8988T (cell line): ENCODE data around the gene NAA60.
"Not testable (repeated sequence)": the region's sequence is repeated elsewhere in the genome, so short reads cannot be mapped to it uniquely, and the experiment has no call there.

Experiments
- DNase-seq: peaks from one replicate; pipeline ENCODE4 v3.0.0; 2011

Gene NAA60

DNA sequence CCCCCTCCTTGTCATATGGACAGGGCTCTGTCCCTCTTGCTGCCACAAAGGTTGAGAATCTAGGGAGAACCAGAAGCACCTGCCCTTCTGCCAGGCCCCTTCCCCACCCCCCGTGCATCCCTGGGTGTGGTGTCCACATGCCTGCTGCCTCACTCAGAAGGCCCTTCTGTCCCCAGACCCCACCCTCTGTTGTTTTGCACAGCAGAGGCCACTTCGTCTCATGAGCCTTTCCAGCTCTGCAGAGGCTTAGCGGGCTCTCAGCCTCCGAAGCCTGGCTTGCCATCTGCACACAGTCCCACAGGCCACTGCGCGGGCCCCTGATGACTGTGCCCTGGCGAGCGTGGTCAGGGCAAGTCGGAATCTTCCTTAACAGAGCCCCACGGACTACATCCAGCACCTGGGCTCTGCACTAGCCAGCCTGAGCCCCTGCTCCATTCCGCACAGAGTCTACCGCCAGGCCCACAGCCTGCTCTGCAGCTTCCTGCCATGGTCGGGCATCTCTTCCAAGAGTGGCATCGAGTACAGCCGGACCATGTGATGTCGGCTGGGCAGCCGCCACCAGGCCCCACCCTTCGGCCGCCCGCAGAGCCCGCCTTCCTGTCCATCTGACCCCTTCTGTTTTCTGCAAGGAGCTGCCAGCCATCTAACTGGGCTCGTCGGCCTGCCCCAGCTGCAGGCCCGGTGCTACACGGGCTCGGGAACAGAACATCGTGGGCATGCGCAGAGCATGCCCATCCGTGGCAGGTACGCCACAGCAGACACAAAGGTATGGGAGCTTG, 41.0 kb downstream of the NAA60 start:
- DNase-seq, result no peak

DNA sequence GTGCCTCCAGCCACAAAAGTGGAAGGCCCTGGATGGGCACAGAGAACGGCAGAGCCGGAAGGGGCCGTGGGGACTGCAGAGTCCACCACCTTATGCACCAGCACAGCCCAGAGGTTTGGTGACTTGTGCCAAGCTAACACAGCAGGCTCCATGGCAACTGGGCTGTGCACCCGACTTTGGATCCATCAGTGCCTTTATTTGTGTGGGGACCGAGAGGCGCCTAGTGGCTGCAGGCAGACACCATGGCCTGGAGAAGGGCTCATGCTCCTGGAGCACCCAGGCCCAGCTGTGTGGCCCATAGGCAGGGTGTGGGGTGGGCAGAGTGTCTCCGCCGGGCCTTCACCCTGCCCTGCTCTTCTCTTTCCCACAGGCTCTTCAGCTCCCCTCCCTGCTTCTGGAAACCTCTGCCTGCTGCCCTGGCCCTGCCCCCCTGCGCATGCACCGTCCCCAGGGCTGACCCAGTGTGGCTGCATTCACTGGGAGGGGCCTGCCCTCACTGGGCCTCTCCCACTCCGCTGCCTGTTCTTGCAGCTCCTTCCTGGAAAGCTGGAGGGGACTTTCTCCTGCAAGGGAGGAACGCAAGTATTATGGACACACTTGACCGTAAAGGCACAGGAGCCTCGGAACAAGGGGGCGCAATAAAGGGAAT, 41.7 kb downstream of the NAA60 start:
- no peak for DNase-seq

DNA sequence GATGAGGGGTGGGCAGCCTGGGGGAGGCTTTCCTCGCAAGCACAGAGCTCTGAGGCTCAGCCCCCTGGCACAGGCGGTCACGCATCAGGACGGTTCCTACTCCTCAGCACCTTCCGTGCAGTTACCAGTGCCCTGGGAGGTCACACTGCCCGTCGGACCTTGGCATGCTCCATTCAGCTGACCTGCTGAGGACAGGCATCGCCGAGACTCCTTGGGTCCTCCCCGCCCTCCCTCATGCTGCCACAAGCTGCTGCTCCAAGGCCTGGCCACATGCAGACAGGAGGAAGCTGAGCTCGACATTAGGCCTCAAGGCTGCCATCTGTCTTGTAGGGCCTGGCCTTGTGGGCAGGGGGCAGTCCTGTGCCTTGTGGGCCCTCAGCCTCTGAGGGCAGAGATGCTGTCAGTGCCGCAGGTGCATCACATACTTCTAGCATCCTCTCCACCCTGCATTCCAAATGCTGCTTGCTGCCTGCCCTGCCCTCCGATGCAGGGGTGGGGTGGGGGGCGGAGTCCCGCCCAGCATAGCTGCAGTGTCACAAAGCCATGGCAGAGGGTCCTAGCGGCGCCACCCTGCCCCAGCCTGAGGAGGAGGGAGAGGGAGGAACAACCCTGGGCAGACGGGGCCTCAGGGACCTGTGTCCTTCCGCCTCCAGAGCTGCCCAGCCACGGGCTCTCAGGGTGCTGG, 42.5 kb downstream of the NAA60 start:
- DNase-seq, result no peak

DNA sequence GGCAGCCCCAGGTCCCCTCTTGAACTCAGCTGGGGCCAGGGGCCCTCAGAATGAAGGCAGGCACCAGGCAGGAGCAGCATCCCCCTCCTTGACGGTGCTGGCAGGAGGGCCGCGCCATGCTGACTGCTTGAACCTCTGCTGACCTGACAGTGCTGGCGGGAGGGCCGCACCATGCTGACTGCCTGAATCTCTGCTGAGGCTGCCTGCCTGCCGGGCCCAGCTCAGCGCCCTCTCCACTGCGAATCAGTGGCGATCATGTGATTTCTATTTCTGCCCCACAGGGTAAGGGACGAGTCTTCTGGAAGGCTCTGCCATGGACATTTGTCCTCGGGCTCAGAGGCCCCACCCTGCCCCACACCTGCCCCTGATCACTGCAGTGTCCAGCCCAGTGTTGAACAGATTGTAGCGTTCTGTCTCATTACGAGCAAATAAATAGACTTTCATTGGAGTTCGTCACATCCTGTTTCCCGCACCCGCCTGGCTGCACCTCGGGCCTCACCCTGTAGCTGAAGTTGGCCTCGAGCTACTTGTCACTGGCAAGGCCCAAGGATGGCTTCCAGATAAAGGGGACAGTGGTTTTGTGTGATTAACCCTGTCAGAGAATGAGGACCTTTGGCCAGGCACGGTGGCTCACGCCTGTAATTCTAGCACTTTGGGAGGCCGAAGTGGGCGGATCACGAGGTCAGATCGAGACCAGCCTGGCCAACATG, 43.2 kb downstream of the NAA60 start:
- no peak for DNase-seq

DNA sequence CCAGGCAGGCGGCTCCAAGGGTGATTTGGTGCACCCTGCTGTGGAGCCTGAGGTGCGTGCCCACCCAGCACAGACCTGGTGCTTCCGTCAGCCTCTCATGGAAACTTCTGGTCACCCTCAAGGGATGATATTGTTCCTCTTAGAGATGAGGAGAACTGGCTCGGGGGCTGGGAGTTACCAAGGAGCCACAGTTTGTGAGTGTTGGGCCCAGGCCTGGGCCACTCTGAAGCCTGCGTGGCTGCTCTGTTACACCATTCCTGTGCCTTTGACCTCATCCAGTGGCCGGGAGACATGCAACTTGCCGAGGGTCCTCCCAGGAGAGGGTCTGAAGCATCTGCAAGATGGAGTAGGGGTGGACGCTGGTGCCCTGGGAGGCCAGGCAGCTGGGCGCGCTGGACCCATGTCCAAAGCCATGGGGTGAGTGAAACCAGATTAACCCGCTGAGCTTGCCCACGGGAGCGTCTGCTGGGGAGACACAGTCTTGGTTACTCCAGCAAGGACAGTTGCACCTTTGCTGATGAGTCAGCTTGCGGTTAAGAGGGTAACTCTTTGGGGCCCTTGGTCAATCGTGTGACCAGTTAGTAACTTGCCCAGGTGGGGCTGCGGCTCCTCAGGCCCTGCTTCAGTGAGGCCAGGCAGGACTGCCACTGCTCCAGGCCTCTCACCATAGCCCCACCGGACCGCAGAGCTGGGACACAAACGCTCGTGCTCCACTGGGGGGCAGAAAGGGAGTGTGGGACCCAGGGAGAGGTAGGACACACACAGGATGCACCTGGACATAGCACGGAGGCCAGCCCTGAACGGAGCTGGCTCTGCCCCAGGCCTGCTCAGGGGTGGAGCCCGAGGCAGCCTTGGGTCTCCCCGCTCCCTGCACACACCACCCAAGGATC, 44.3 kb downstream of the NAA60 start:
- DNase-seq, result no peak

DNA sequence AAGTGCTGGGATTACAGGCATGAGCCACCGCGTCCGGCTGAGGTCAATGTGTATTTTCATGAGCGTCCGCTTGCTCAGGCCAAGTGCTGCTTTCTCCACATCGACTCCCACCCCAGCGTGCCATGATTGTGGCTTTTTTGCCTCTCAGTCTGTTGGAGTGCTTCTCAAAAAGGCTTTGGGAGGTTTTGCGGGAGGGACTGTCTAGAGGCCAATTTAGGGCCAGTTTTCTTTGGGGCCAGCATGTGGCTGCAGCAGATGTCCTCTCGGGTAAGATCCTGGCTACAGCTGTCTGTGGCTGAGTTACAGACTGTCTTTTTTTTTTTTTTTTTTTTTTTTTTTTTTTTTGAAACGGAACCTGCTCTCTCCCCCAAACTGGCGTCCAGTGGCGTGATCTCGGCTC, 45.3 kb downstream of the NAA60 start:
- no peak for DNase-seq

DNA sequence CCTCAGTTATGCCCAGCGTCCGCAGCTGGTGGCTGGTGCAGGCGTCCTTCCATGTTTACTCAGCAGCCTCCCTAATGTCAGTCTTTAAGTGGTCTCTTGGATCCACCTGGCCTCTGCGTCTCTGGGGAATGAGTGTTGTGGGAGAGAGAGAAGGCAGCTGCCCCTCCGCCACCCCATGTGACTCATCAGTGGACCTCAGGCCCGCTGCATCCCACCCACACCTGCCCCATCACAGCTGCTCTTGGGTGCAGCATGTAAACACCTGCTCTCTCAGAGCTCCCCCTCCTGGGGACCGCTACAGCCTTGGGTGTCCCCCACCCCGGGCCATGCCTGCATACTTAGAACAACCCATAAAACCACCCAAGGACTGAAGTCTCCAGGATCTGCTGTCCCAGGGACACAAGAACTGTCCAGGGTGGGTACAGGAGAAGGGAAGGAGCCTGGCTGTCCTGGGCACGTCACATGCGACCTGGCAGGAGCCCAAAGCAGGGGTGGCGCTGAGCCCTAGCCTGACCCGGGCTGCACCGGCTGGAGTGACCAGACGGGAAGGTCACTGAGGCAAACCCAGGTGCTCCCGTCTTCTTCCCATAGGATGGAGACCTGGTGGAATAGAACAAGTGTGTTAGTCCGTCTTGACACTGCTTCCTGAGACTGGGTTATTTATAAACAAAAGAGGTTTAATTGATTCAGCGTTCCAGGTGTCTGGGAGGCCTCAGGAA, 47.6 kb downstream of the NAA60 start:
- DNase-seq, result no peak

DNA sequence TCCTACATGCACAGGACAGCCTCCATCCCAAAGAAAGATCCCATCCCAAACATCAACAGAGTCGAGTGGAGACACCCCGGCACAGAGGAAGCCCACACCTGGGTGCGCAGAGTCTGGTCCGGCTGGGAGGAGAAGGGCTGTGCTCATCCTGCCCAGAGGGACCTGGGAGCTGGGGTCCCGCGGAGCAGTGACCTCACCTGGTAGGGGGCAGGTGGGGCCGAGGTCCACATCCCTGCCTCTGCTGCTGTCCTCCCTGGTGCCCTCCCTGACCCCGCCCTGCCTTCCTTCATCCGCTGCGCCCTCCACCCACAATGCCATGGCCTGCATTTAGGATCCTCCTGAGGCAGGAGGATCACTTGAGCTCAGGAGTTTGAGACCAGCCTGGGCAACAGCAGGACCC, 48.9 kb downstream of the NAA60 start:
- DNase-seq, result no peak

DNA sequence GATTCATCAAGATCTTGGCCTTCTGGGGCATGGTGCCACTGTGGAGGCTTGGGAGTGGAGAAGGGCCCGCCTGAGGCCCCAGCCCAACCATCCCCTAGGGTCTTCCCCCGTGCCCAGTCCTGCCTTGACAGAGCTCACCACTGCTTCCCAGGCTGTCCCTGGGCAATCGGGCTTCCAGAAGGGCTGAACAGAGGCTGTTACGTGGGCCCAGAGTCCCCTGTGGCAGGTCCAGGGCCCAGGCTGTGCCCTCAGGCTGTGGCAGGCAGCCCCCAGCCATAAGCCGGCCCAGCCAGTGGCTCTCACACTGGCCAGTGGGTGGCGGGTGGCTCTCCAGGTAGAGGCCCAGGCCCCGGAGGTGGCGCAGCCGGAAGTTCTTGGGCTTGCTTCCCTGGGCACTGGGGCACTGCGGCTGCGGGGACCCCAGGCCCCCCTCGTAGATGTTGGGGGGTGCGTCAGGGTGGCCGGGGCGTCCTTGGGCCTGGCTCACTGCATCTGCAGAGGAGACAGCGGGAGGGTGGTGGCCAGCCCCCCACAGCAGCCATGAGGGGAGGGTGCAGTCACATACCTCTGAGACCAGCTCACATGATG, 51.0 kb downstream of the NAA60 start:
- DNase-seq, result no peak

DNA sequence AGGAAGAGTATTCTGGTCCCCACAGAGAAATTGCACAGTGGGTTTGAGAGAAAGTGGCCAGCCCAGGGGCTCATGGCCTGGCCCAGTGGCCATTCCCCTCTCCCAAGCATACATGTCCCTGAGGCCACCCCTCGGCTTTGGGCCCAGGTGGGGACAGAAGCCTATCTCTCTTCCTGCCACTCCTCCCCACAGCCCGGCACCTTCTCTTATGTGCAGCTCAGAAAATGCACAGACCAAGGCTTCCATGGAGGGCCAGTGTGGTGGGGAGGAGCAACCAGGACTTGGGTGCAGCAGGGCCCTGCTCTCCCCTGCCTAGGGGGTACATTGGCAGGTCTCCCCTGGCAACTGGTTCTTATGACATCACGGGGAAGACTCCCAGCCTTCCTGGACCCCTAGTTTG, 51.7 kb downstream of the NAA60 start, which contains the start of gene C16orf90:
TSS of gene C16orf90 (minus strand) at position 314 of the 400 bp plus-strand sequence. CDS start at position 246, 68 bp downstream.
- DNase-seq, result no peak

DNA sequence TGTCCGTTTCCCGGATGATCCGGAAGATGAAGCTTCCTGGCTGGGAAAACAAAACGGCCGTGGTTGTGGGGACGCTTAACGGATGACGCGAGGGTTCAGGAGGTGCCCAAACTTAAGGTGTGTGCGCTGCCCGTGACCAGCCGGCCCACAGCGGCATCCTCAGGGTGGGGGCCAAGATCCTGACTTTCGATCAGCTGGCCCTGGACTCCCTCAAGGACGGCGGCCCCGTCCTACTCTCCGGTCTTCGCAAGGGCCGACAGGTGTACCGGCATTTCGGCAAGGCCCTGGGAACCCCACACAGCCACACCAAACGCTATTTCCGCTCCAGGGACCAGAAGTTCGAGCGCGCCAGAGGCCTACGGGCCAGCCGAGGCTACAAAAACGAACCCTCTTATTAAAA, 52.9 kb downstream of the NAA60 start:
- no peak for DNase-seq

DNA sequence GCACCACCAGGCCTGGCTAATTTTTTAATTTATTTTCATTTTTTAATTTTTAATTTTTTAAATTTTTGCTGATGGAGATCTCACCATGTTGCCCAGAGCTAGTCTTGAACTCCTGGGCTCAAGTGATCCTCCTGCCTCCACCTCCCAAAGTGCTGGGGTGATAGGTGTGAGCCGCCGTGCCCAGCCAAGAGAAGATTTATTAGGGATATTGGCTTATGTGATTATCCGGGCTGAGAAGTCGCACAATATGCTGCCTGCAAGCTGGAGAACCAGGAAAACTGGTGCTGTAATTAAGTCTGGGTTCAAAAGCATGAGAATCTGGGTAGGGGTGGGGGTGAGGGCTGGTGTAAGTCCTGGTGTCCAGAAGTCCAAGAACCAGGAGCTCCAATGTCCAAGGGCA, 54.3 kb downstream of the NAA60 start:
- no peak for DNase-seq

DNA sequence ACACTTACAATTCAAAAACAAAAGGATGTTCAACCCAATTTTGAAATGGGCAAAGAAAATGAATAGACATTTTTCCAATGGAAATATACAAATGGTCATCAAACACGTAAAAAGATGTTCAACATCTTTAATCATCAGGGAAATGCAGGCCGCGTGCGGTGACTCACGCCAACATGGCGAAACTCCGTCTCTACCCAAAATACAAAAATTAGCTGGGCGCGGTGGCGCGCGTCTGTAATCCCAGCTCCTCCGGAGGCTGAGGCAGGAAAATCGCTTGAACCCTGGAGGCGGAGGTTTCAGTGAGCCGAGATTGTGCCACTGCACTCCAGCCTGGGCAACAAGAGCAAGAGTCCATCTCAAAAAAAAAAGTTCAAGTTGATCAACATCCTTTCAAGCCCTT, 55.5 kb downstream of the NAA60 start:
- no peak for DNase-seq

DNA sequence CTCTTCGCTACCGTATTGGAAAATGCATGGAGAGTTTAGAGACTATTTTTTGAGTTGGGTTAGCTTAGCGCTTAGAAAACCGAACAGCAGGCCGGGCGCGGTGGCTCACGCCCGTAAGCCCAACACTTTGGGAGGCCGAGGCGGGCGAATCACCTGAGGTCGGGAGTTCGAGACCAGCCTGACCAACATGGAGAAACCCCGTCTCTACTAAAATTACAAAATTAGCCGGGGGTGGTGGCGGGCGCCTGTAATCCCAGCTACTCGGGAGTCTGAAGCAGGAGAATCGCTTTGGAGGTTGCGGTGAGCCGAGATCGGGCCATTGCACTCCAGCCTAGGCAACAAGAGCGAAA, 57.9 kb downstream of the NAA60 start:
- DNase-seq, result not testable (repeated sequence)

DNA sequence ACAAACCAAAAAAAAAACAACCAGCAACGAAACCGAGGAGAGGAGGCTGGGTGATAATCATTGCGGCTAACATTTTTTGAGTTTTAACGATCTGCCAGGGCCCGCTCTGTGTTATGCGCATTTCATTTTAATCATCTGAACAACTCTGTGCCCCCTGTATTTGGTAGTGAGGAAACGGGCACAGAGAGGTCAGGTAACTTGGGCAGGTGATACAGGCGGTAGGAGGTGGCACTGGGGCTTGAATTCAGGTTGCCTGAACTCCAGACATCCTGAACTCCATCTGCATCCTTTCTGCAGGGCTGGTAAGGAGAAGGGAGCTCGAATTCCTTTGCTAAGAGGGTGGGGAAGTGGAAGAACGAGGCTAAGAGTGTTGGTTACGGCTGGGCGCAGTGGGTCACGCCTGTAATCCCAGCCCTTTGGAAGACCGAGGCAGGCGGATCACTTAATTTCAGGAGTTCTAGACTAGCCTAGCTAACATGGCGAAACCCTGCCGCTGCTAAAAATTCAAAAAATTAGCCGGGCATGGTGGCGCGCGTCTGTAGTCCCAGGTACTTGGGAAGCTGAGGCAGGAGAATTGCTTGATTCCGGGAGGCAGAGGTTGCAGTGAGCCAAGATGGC, 58.4 kb downstream of the NAA60 start:
- no peak for DNase-seq

DNA sequence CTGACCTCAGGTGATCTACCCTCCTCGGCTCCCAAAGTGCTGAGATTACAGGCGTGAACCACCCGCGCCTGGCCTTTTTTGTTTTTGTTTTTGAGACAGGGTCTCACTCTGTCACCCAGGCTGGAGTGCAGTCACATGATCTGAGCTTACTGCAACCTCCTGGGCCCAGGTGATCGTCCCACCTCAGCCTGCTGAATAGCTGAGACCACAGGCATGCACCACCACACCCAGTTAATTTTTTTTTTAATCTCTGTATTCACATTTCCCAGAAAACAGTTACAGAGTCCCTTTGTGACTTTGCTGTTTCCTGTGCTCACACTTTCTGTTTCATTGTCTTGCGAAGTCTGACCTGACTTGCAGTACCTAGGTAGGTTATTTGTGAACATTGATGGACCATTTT, 60.0 kb downstream of the NAA60 start:
- DNase-seq, result no peak

DNA sequence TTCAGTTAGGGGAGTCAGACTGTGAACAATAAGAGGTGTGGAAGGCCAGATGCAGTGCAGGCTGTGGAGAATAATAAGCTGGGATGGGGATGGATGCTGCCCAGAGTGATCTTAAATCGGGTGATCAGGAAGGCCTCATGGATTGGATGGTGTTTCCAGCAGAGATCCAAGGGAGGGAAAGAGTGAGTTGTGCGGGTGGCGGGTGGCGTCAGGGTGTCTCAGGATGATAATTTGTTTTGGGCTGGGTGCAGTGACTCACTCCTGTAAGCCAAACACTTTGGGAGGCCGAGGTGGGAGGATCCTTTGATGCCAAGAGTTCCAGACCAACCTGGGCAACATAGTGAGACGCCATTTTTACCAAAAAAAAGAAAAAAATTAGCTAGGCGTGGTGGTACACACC, 65.3 kb downstream of the NAA60 start:
- DNase-seq, result no peak

DNA sequence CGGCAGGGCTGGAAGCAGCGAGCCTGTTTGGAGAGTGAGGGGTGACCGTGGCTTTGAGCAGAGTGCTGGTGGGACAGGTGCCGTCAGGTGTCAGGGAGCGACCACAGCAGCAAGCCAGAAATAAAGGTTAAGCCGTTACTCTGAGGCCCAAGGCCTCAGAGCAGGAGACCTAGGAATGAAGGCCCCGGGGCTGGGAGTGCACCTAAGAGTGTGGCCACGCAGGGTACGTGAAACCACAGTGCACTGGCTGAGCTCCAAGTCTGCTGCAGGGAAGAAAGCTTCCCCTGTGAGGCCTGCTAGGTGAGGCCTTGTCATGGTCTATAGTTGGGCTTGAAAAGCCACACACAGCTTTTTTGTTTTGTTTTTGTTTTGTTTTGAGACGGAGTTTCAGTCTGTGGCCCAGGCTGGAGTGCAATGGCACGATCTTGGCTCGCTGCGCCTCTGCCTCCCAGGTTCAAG, 66.0 kb downstream of the NAA60 start:
- DNase-seq, result no peak

DNA sequence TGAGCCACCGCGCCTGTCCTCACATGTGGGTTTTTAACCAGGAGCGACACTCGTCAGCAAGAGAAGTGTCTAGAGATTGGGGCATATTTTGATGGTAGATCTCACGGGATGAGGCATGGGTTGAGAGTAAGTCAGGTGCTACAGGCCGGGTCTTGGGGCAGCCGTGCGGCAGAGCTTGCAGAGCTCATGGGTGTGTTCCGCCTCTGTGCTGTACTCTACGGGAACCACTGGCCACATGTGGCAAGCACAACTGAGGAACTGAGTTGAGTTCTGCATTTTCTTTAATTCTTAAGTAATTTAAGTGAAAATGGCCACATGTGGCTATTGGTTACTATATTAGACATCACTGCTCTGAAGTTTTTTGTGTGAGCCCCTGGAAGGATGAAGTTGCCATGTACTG, 66.9 kb downstream of the NAA60 start:
- no peak for DNase-seq

DNA sequence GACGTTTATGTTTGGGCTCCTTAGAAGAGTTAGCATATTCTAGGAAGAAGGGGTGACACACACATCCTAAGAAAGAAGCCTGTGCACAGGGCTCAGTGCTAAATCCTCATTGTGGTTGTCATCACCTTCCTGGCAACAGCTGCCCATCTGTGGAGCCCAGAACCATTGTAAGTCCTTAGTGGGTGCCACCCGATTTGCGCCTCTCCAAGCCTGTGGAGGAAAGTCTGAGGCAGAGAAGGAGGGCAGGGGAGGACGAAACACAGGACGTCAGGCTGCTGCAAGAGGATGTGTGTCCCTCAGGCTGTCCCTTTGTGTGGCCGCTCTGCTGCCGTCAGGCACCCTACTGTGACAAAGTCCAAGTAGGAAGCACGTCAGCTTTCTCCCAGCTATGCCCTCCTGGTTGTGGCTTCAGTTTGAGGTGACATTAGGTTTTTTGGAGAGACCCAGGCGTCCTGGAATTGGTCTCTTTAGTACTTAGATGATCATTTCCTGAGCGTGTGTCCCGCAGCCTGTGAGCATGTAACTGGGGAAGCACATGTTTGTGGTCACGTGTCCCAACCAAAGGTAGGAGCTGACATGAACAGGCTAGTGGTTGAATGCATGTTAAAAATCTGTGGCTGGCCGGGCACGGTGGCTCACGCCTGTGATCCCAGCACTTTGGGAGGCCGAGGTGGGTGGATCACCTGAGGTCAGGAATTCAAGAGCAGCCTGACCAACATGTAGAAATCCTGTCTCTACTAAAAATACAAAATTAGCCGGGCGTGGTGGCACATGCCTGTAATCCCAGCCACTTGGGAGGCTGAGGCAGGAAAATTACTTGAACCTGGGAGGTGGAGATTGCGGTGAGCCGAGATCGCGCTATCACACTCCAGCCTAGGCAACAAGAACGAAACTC, 68.1 kb downstream of the NAA60 start:
- DNase-seq, result no peak
